NCI-H460 (cell line): ENCODE measurements around the gene NPAT. TPM values are rescaled to one million over a fixed set of nuclear protein-coding genes. Genes with fewer than 3 reads are reported as not detected.
"Not testable (repeated sequence)": the region's sequence is repeated elsewhere in the genome, so short reads cannot be mapped to it uniquely, and the experiment has no call there.

Experiments
- DNase-seq: peaks from one replicate; pipeline ENCODE4 v3.0.0-alpha.2; 2016; ENCODE audit warnings: low read depth; ENCODE audit errors: extremely low read depth
- total RNA-seq: library from RNA; depleted of rRNA; stranded (reverse); fragments of >200 nt; shearing (Covaris generic); gene quantifications from 2 replicates; pipeline ENCODE4 v1.2.3, GENCODE V29; 2014

Gene NPAT
- total RNA-seq, 1 experiment from 2014 or later: 10.2 TPM

DNA sequence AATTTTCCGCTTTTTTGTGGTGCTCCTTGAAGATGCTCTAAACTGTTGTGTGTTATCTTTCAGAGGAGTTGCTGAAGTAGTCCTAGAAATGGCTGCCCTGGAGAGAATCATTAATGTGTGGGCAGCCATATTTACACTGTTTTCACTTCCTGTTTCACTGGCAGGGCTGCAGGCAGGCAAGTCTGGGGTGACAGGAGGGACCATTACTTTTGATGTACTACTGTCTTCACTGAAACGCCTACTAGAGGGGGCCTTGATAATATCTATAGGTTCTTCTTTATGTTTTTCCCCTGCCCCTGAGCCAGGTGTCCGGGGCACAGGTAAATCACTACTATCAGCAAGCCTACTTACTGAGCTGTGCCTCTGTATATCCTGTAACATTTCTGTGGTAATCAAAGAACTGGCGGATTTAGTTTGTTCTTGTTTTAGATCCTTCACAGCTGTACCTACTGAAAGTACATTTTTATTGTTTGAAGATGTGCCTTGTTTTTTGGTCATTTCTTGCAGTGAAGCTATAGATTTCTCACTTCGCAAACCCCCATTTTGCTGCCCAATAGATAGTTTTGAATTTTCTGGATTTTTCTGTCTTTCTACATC is 61.4 kb downstream of the NPAT start:
- no peak for DNase-seq

GRCh38 chr11:108154591-108154990 is 67.8 kb downstream of the NPAT start:
- no peak for DNase-seq

DNA sequence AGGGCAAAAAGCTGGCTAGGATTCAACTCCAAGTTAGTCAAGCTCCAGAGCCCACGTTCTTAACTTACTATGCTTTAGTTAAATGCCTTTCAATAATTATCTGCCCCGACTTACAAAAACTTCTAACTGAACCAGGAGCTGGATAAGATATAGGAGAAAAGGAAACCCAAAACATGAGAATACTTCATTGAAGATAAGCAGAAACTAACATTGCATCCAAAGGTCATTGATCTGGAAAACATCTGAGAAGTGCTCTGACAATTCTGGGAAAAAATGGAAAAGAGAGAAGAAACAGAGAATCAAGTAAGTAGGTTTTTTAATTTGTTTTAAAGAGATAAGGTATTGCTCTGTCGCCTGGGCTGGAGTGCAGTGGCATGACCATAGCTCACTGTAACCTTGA is 73.9 kb downstream of the NPAT start:
- no peak for DNase-seq

GRCh38 chr11:108147150-108147549 is 75.3 kb downstream of the NPAT start:
- no peak for DNase-seq

GRCh38 chr11:108144615-108145014 is 77.8 kb downstream of the NPAT start:
- DNase-seq: no peak

GRCh38 chr11:108142304-108142703 is 80.1 kb downstream of the NPAT start:
- no peak for DNase-seq

- DNase-seq: no peak
Measured at GRCh38 chr11:108137212-108137611, 85.2 kb downstream of the NPAT start.

DNA sequence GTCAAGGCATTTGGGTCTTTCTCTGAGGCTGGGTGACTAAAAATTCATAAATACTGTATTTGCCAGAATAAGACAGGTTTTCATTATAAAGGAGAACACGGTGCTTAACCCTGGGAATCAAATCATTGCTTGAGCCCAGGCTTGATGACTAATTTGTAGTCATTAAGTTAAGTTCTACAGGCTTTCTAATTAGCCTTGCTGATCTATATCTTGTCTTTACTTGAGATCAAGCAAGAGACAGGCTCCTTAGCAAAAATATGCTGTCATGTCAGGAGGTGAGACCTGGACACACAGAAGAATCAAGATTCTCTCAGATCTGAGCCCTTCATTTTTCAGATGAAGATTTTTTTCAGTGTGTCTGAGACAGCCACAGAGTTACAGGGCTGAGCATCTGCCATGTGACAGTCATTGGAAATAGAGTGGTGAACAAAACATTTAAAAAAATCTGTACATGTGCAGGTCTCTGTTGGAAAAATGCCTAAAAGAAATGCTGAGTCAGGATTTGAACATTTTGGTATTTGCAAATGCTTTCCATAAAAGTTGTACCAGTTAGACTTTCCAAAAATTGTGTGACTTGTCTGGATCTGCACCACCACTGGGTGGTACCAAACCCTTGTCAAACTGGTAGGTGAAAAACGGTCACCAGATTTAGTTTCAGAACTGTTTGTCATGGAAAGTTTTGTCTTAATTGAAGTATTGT is 86.4 kb downstream of the NPAT start:
- no peak for DNase-seq

DNA sequence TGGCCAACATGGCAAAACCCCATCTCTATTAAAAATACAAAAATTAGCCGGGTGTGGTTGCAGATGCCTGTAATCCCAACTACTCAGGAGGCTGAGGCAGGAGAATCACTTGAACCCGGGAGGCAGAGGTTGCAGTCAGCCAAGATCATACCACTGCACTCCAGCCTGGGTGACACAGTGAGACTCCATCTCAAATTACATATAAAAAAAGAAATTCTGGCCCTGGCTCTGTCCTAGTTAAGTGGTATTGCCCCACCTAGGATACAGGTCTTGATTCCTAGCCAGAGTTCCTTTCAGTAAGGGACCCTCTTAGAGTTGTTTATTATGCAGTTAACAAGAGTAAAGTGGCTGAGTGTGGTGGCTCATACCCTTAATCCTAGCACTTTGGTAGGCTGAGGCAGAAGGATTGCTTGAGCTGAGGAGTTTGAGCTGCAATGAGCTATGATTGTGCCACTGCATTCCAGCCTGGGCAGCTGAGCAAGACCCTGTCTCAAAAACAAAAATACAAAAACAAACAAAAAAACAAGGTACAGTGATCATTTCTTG is 89.4 kb downstream of the NPAT start:
- not testable (repeated sequence) for DNase-seq

DNA sequence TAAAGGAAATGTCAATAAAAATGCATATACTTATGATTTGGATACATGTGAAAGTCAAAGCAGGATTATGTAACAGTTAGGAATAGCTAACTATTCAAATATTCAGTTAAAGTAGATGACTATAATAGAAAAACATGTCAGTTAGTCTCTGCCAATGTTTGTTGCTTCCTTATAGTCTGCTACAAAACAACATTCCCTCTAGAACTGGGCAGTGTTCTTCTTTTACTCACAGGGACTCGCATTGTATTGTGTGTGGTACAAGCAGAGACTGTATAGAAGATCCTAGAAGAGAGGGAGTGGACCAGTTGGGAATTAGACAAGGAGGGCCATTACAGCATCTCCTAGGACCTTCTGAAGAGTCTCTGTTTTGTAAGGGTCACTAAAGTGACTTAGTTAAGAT is 90.4 kb downstream of the NPAT start:
- no peak for DNase-seq

- no peak for DNase-seq
Measured at GRCh38 chr11:108128772-108129171, 93.7 kb downstream of the NPAT start.

DNA sequence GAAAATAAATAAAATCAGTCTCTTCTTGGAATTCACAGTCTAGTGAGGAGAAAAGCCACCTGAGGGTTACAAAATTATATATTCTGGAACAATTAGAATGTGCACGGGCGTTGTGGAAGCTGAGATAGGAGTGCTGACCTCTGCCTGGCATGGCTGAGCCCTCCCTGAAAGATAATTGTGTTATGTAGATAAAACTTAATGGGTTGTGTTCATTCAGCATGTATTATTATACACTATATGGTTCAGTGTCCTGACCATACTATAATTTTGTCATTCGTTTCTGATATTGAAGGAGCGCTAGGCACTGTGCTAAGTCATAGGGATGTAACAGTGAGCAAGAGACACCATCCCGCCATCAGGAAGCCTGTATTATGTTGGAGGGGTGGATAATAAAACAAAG is 97.3 kb downstream of the NPAT start:
- DNase-seq: no peak

DNA sequence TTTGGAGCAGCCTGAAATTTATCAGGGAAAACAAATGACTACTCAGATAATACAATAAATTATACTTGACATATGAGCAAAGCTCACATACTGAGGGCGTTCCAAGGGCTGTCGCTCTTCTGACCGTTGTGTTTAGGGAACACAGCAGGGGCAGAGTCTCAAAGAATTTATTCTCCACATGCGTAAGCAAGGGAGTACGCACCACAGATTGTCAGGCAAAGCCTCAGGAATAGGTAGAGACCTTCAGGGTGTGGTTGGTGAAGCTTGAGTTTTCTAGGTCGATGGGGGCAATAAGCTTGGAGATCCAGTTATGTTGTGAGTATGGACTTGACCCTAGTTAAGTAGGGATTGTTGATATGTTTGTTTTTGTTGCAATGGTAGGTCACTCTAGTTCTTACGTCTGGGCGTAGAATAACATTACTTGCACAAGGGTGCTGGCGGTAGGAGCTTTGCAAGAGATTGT is 100.2 kb downstream of the NPAT start:
- DNase-seq: no peak

GRCh38 chr11:108121274-108122155 is 100.9 kb downstream of the NPAT start, which contains the start of gene ACAT1:
TSS of gene ACAT1 (plus strand) at chr11:108121567. CDS start at chr11:108121607, 40 bp downstream.
- peak; percentile 86 for DNase-seq

DNA sequence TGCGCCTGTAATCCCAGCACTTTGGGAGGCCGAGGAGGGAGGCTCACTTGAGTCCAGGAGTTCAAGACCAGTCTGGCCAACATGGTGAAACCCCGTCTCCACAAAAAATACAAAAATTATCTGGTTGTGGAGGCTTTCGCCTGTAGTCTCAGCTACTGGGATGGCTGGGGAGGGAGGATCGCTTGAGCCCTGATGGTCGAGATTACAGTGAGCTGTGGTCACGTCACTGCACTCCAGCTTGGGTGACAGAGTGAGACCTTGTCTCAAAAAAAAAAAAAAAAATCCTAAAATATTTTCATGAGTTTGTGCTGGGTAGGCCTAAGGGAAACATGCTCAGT is 101.5 kb downstream of the NPAT start:
- DNase-seq: not testable (repeated sequence)

- no peak for DNase-seq
Measured at GRCh38 chr11:108117746-108118371, 104.6 kb downstream of the NPAT start.

- DNase-seq: no peak
Measured at GRCh38 chr11:108115500-108116140, 106.8 kb downstream of the NPAT start.

- no peak for DNase-seq
Measured at GRCh38 chr11:108112057-108112456, 110.4 kb downstream of the NPAT start.

- DNase-seq: no peak
Measured at GRCh38 chr11:108111126-108111525, 111.3 kb downstream of the NPAT start.
